SK-N-SH treated with all-trans-retinoic acid at 6 μM for 48 hours (cell line): ENCODE measurements around the gene MMP7.

Source experiments
- BACH2 ChIP-seq: fragments of 250-450 bp; sonication (Bioruptor Pico); IDR thresholded peaks from 2 replicates; pipeline ENCODE4 v1.9.0; 2021; ENCODE audit warnings: mild to moderate bottlenecking, borderline replicate concordance
- GLIS3 ChIP-seq: fragments of 250-450 bp; sonication (Bioruptor Pico); IDR thresholded peaks from 2 replicates; pipeline ENCODE4 v1.5.0; 2020; ENCODE audit warnings: mild to moderate bottlenecking, moderate library complexity
- PPARA ChIP-seq: fragments of 250-450 bp; sonication (Bioruptor Pico); IDR thresholded peaks from 2 replicates; pipeline ENCODE4 v1.5.0; 2020; ENCODE audit warnings: mild to moderate bottlenecking, borderline replicate concordance
- SNAI2 ChIP-seq: fragments of 250-450 bp; sonication (Bioruptor Pico); IDR thresholded peaks from 2 replicates; pipeline ENCODE4 v1.5.0; 2020; ENCODE audit warnings: mild to moderate bottlenecking, moderate library complexity
- TOX ChIP-seq: fragments of 250-450 bp; sonication (Bioruptor Pico); IDR thresholded peaks from 2 replicates; pipeline ENCODE4 v1.8.0; 2021; ENCODE audit warnings: mild to moderate bottlenecking, moderate library complexity, borderline replicate concordance
- ZC3H10 ChIP-seq: fragments of 250-450 bp; sonication (Bioruptor Pico); IDR thresholded peaks from 2 replicates; pipeline ENCODE4 v1.5.1; 2021; ENCODE audit warnings: mild to moderate bottlenecking, moderate library complexity
- ZFP3 ChIP-seq: fragments of 250-450 bp; sonication (Bioruptor Pico); IDR thresholded peaks from 2 replicates; pipeline ENCODE4 v1.5.0; 2020; ENCODE audit warnings: mild to moderate bottlenecking, moderate library complexity
- ZFP30 ChIP-seq: fragments of 450-650 bp; formaldehyde crosslinking; IDR thresholded peaks from 2 replicates; pipeline ENCODE4 v1.5.0; 2022; ENCODE audit warnings: mild to moderate bottlenecking, moderate library complexity
- ZNF70 ChIP-seq: fragments of 450-650 bp; formaldehyde crosslinking; IDR thresholded peaks from 2 replicates; pipeline ENCODE4 v1.5.0; 2020; ENCODE audit warnings: mild to moderate bottlenecking, moderate library complexity
- TF ChIP-seq, protein P1 (sequence below): fragments of 250-450 bp; sonication (Bioruptor Pico); IDR thresholded peaks from 2 replicates; pipeline ENCODE4 v1.8.0; 2020; ENCODE audit warnings: mild to moderate bottlenecking, moderate library complexity, borderline replicate concordance
- TF ChIP-seq, protein P2 (sequence below): fragments of 250-450 bp; sonication (Bioruptor Pico); IDR thresholded peaks from 2 replicates; pipeline ENCODE4 v1.5.1; 2020; ENCODE audit warnings: low read depth, mild to moderate bottlenecking, moderate library complexity
- TF ChIP-seq, protein P3 (sequence below): fragments of 250-450 bp; sonication (Bioruptor Pico); IDR thresholded peaks from 2 replicates; pipeline ENCODE4 v1.8.0; 2021; ENCODE audit warnings: low read depth, mild to moderate bottlenecking, moderate library complexity, borderline replicate concordance

- TF ChIP-seq SNAI2 (CRISPR knock-in tag) (no peak), ZFP3 (CRISPR knock-in tag) (no peak), ZC3H10 (no peak), BACH2 (no peak), GLIS3 (CRISPR knock-in tag) (no peak), PPARA (CRISPR knock-in tag) (no peak), TOX (CRISPR knock-in tag) (no peak), ZFP30 (CRISPR knock-in tag) (no peak), ZNF70 (no peak)
- TF ChIP-seq, protein P1, sequence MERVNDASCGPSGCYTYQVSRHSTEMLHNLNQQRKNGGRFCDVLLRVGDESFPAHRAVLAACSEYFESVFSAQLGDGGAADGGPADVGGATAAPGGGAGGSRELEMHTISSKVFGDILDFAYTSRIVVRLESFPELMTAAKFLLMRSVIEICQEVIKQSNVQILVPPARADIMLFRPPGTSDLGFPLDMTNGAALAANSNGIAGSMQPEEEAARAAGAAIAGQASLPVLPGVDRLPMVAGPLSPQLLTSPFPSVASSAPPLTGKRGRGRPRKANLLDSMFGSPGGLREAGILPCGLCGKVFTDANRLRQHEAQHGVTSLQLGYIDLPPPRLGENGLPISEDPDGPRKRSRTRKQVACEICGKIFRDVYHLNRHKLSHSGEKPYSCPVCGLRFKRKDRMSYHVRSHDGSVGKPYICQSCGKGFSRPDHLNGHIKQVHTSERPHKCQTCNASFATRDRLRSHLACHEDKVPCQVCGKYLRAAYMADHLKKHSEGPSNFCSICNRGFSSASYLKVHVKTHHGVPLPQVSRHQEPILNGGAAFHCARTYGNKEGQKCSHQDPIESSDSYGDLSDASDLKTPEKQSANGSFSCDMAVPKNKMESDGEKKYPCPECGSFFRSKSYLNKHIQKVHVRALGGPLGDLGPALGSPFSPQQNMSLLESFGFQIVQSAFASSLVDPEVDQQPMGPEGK (CRISPR knock-in tag): no peak
- TF ChIP-seq, protein P2, sequence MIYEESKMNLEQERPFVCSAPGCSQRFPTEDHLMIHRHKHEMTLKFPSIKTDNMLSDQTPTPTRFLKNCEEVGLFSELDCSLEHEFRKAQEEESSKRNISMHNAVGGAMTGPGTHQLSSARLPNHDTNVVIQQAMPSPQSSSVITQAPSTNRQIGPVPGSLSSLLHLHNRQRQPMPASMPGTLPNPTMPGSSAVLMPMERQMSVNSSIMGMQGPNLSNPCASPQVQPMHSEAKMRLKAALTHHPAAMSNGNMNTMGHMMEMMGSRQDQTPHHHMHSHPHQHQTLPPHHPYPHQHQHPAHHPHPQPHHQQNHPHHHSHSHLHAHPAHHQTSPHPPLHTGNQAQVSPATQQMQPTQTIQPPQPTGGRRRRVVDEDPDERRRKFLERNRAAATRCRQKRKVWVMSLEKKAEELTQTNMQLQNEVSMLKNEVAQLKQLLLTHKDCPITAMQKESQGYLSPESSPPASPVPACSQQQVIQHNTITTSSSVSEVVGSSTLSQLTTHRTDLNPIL (CRISPR knock-in tag): no peak
- TF ChIP-seq, protein P3, sequence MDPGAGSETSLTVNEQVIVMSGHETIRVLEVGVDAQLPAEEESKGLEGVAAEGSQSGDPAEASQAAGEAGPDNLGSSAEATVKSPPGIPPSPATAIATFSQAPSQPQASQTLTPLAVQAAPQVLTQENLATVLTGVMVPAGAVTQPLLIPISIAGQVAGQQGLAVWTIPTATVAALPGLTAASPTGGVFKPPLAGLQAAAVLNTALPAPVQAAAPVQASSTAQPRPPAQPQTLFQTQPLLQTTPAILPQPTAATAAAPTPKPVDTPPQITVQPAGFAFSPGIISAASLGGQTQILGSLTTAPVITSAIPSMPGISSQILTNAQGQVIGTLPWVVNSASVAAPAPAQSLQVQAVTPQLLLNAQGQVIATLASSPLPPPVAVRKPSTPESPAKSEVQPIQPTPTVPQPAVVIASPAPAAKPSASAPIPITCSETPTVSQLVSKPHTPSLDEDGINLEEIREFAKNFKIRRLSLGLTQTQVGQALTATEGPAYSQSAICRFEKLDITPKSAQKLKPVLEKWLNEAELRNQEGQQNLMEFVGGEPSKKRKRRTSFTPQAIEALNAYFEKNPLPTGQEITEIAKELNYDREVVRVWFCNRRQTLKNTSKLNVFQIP (CRISPR knock-in tag): no peak
Observed at GRCh38 chr11:102482433-102482832, 48.1 kb downstream of the MMP7 start.
